Measurements from ENCODE around the gene TSPAN10.

Gene TSPAN10

GRCh38 chr17:81651692-81652091 lies 14.7 kb downstream of the TSPAN10 start:
- DNase-seq (ENCODE audit: low read depth): peak; percentile 76
- TF ChIP-seq CTCF (conservative IDR thresholded peaks at IDR 0.05; ENCODE audit: low read depth, low read length): no peak
- no peak overlapping the region for H3K4me3 ChIP-seq (ENCODE audit: low read depth, low read length)

- no peak for DNase-seq (ENCODE audit: low read depth)
- peak overlapping the region; percentile 29 for H3K4me3 ChIP-seq (ENCODE audit: low read depth, low read length)
- no peak for TF ChIP-seq CTCF (conservative IDR thresholded peaks at IDR 0.05; ENCODE audit: low read depth, low read length)
Observed at GRCh38 chr17:81652906-81653771, 16.1 kb downstream of the TSPAN10 start.

- TF ChIP-seq CTCF (conservative IDR thresholded peaks at IDR 0.05; ENCODE audit: low read depth, low read length): no peak
- no peak overlapping the region for H3K4me3 ChIP-seq (ENCODE audit: low read depth, low read length)
- no peak for DNase-seq (ENCODE audit: low read depth)
Observed at GRCh38 chr17:81655378-81656117, 18.6 kb downstream of the TSPAN10 start.

GRCh38 chr17:81656118-81656743 lies 19.2 kb downstream of the TSPAN10 start, which contains the start of gene PDE6G:
TSS of gene PDE6G (minus strand) at chr17:81656542. CDS start at chr17:81653305, 3,237 bp downstream.
- no peak for TF ChIP-seq CTCF (conservative IDR thresholded peaks at IDR 0.05; ENCODE audit: low read depth, low read length)
- no peak for DNase-seq (ENCODE audit: low read depth)
- H3K4me3 ChIP-seq (ENCODE audit: low read depth, low read length): no peak within 1 kb of the TSS

GRCh38 chr17:81656835-81657234 lies 19.8 kb downstream of the TSPAN10 start:
- no peak for DNase-seq (ENCODE audit: low read depth)
- no peak overlapping the region for H3K4me3 ChIP-seq (ENCODE audit: low read depth, low read length)
- TF ChIP-seq CTCF (conservative IDR thresholded peaks at IDR 0.05; ENCODE audit: low read depth, low read length): no peak

- TF ChIP-seq CTCF (conservative IDR thresholded peaks at IDR 0.05; ENCODE audit: low read depth, low read length): no peak
- no peak overlapping the region for H3K4me3 ChIP-seq (ENCODE audit: low read depth, low read length)
- DNase-seq (ENCODE audit: low read depth): no peak
Observed at GRCh38 chr17:81659038-81659437, 22.0 kb downstream of the TSPAN10 start.

All from choroid plexus epithelial cell (primary cell).